Nephron progenitor cell (in vitro differentiated cells): ENCODE data around the gene ZSCAN10.
A peak's percentile ranks its signal among the peaks of the same experiment; 100 is the strongest.
"Not testable (repeated sequence)": the region's sequence is repeated elsewhere in the genome, so short reads cannot be mapped to it uniquely, and the experiment has no call there.

Experiments
- DNase-seq: peaks from one replicate; pipeline ENCODE4 v3.0.0; 2021
- H3K27ac Mint-ChIP-seq: 2 replicates; pipeline ENCODE4 v1.8.0; 2021; ENCODE audit warnings: mild to moderate bottlenecking, moderate library complexity, mixed read lengths
- H3K27me3 Mint-ChIP-seq: 2 replicates; pipeline ENCODE4 v1.8.0; 2021; ENCODE audit warnings: mild to moderate bottlenecking, low read depth, mixed read lengths; ENCODE audit not compliant: poor library complexity
- H3K36me3 Mint-ChIP-seq: 2 replicates; pipeline ENCODE4 v1.8.0; 2021; ENCODE audit warnings: low read depth, mixed read lengths
- H3K4me1 Mint-ChIP-seq: 2 replicates; pipeline ENCODE4 v1.8.0; 2021; ENCODE audit warnings: mixed read lengths
- H3K4me3 Mint-ChIP-seq: 2 replicates; pipeline ENCODE4 v1.8.0; 2021; ENCODE audit warnings: mild to moderate bottlenecking, moderate library complexity, mixed read lengths
- H3K9me3 Mint-ChIP-seq: 2 replicates; pipeline ENCODE4 v1.8.0; 2021; ENCODE audit warnings: mild to moderate bottlenecking, moderate library complexity, mixed read lengths
- CTCF ChIP-seq: fragments of 200-600 bp; sonication (generic); IDR thresholded peaks from 2 replicates; pipeline ENCODE4 v1.5.0; 2021; ENCODE audit warnings: antibody characterized with exemption

Gene ZSCAN10

DNA sequence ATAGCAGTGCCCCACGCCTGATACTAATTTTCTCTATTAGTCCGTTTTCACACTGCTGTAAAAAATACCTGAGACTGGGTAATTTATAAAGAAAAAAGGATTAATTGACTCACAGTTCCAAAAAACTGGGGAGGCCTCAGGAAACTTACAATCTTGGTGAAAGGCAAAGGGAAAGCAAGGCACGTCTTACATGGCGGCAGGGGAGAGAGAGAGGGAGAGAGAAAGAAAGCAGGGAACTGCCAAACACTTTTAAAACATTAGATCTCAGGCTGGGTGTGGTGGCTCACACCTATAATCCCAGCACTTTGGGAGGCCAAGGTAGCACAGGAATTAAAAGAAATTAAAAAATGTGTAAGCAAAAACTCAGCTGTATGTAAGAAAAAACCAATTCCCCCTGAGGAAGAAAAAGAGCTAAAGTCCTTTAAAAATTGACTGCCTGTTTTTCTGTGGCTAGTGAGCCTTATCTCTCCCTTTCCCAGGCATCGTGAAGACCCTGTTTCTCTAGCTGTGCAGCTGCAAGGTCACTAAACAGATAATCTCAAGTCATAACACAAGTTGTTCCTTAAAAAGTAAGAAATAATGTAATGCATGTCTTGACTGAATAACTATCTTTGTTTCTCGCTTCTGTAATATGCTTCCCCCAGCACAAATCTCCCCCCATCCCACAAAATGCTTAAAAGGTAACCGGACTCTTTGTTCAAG is 14.0 kb downstream of the ZSCAN10 start:
- peak overlapping the region; percentile 37 for H3K27ac Mint-ChIP-seq
- H3K9me3 Mint-ChIP-seq: no peaks in the 10 kb centered on the region
- H3K36me3 Mint-ChIP-seq: no peaks in the 10 kb centered on the region
- DNase-seq: no peak
- peaks cover under 1% of the 10 kb centered on the region for H3K27me3 Mint-ChIP-seq
- peaks cover 73% of the 10 kb centered on the region for H3K4me1 Mint-ChIP-seq
- no peak for TF ChIP-seq CTCF
- H3K4me3 Mint-ChIP-seq: no peak overlapping the region

DNA sequence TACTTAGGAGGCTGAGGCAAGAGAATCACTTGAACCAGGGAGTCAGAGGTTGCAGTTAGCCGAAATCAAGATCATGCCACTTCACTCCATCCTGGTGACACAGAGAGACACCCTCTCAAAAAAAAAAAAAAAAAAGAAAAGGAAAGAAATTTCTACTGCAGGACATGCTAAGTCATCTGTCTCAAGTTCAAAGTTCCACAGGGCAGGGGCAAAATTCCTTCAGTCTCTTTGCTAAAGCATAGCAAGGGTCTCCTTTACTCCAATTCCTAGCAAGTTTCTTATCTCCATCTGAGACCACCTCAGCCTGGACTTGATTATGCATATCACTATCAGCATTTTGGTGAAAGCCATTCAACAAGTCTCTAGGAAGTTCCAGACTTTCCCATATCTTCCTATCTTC is 14.6 kb downstream of the ZSCAN10 start:
- H3K4me3 Mint-ChIP-seq: no peak overlapping the region
- H3K27ac Mint-ChIP-seq: peak overlapping the region; percentile 37
- peaks cover 76% of the 10 kb centered on the region for H3K4me1 Mint-ChIP-seq
- peaks cover 4% of the 10 kb centered on the region for H3K27me3 Mint-ChIP-seq
- no peaks in the 10 kb centered on the region for H3K36me3 Mint-ChIP-seq
- DNase-seq: no peak
- H3K9me3 Mint-ChIP-seq: no peaks in the 10 kb centered on the region
- no peak for TF ChIP-seq CTCF

DNA sequence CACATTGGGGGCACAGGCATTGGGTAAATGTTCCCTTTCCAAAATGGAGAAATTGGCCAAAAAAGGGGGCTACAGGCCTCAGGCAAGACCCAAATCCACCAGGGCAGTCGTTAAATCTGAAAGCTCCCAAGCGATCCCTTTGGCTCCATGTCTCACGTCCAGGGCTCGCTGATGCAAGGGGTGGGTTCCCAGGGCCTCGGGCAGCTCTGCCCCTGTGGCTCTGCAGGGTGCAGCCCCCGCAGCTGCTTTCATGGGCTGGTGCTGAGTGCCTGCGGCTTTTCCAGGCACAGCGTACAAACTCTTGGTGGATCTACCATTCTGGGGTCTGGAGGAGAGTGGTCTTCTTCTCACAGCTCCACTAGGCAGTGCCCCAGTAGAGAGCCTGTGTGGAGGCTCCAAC is 15.7 kb downstream of the ZSCAN10 start:
- not testable (repeated sequence) for H3K4me3 Mint-ChIP-seq

DNA sequence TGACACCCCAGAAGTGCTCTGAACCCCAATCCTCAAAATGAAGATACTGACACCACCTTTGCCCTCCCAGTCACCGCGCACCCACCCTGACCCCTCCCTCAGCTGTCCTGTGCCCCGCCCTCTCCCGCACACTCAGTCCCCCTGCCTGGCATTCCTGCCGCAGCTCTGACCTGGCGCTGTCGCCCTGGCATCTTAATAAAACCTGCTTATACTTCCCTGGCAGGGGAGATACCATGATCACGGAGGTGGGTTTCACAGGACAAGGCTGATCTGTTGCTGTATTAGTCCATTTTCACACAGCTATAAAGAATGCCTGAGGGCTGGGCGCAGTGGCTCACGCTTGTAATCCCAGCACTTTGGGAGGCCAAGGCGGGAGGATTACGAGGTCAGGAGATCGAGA is 17.1 kb downstream of the ZSCAN10 start:
- not testable (repeated sequence) for H3K9me3 Mint-ChIP-seq, H3K36me3 Mint-ChIP-seq, DNase-seq, H3K27ac Mint-ChIP-seq, H3K27me3 Mint-ChIP-seq, H3K4me3 Mint-ChIP-seq
- H3K4me1 Mint-ChIP-seq: peaks cover 56% of the 10 kb centered on the region

More for the DNA sequence above, 15.7 kb downstream of the ZSCAN10 start:
- H3K27me3 Mint-ChIP-seq, H3K36me3 Mint-ChIP-seq, H3K27ac Mint-ChIP-seq, H3K9me3 Mint-ChIP-seq, DNase-seq: not testable (repeated sequence)
- peaks cover 71% of the 10 kb centered on the region for H3K4me1 Mint-ChIP-seq

- Mint-ChIP-seq H3K9me3 (no peaks in the 10 kb centered on the region), H3K27me3 (peaks cover 12% of the 10 kb centered on the region), H3K4me1 (peaks cover 47% of the 10 kb centered on the region), H3K4me3 (no peak overlapping the region), H3K36me3 (no peaks in the 10 kb centered on the region), H3K27ac (no peak overlapping the region)
- DNase-seq: no peak
- no peak for TF ChIP-seq CTCF
Observed at GRCh38 chr16:3080024-3080423, 19.1 kb downstream of the ZSCAN10 start.

DNA sequence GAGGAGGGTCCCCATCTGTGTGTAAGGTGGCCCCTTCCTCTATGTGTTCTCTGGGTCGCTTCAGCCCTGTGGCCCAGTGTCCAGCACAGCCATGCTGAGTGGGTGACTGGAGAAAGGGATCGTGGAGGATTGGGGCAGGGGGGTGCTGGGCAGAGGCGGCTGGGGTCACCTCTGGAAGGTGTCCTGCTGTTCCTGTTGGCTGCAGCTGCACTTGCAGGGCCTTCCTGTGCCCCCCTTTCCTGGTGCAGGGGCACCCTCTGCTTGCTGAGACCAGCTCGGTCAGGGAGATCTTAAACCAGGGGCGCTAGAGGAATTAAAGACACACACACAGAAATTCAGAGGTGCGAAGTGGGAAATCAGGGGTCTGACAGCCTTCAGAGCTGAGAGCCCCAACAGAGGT is 22.5 kb downstream of the ZSCAN10 start:
- H3K9me3 Mint-ChIP-seq: no peaks in the 10 kb centered on the region
- H3K36me3 Mint-ChIP-seq: no peaks in the 10 kb centered on the region
- peaks cover 24% of the 10 kb centered on the region for H3K27me3 Mint-ChIP-seq
- no peak overlapping the region for H3K27ac Mint-ChIP-seq
- TF ChIP-seq CTCF: no peak
- DNase-seq: no peak
- H3K4me3 Mint-ChIP-seq: no peak overlapping the region
- H3K4me1 Mint-ChIP-seq: peaks cover 43% of the 10 kb centered on the region

DNA sequence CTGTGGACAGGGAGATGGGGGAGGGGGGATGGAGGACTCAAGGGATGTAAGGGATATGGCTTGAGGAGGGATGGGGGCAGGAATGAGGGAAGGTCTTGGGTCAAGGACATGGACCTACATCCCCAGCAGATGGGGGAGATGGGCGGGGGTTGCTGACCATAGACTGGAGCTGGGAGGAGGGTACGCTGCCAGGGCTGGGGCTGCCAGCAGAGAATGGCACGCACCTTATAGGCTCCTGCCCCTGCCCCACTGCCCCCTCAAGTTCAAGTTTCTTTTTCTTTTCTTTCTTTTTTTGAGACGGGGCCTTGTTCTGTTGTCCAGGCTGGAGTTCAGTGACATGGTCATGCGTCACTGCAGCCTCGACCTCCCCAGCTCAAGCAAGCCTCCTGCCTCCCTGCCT is 23.1 kb downstream of the ZSCAN10 start:
- H3K36me3 Mint-ChIP-seq, H3K4me3 Mint-ChIP-seq, H3K27ac Mint-ChIP-seq, H3K9me3 Mint-ChIP-seq, DNase-seq: not testable (repeated sequence)
- peaks cover 24% of the 10 kb centered on the region for H3K27me3 Mint-ChIP-seq
- peaks cover 45% of the 10 kb centered on the region for H3K4me1 Mint-ChIP-seq
